H1 (cell line): ENCODE data around the gene ALLC. TPM values are rescaled to one million over a fixed set of nuclear protein-coding genes. Genes with fewer than 3 reads are reported as not detected.

Experiments
- CTCF ChIA-PET: fragments of 300-600 bp; sonication (Branson Sonifier 250); formaldehyde crosslinking; loops from one replicate; lab custom pipeline; 2021; ENCODE audit not compliant: partially characterized antibody; lab: Charles Lee
- POLR2A ChIA-PET: fragments of 300-600 bp; sonication (Branson Sonifier 250); formaldehyde crosslinking; loops from one replicate; lab custom pipeline; 2021; ENCODE audit warnings: inconsistent platforms; ENCODE audit not compliant: partially characterized antibody; lab: Charles Lee
- DNase-seq, 2 experiments: peaks; one replicate each; pipeline versions ENCODE4 v3.0.0 to v3.0.0-alpha.2; 2010 to 2022; ENCODE audit warnings: low spot score in 2 of 2, low read depth in 1 of 2, mixed read lengths in 1 of 2
- FAIRE-seq: peaks from 2 replicates; lab custom pipeline; 2011; peaks lifted over from hg19 to GRCh38; lab: Jason Lieb, UNC
- H2AFZ ChIP-seq: 2 replicates; pipeline ENCODE4 v1.8.1; 2012; ENCODE audit warnings: low read length, inconsistent platforms
- H2AK5ac ChIP-seq: 2 replicates; pipeline ENCODE4 v1.6.1; 2013; ENCODE audit warnings: low read depth, low read length
- H2BK120ac ChIP-seq: replicated peaks from 2 replicates; pipeline ENCODE3; 2013; ENCODE audit warnings: low read depth, low read length, inconsistent platforms
- H2BK12ac ChIP-seq: 2 replicates; pipeline ENCODE4 v1.6.1; 2013; ENCODE audit warnings: low read depth, low read length
- H2BK15ac ChIP-seq: 2 replicates; pipeline ENCODE4 v1.6.1; 2013; ENCODE audit warnings: low read length
- H2BK20ac ChIP-seq: 2 replicates; pipeline ENCODE4 v1.6.1; 2013; ENCODE audit warnings: low read length
- H2BK5ac ChIP-seq: 2 replicates; pipeline ENCODE4 v1.6.1; 2013; ENCODE audit warnings: low read depth, low read length
- H3K14ac ChIP-seq: 2 replicates; pipeline ENCODE4 v1.6.1; 2013; ENCODE audit warnings: inconsistent platforms; ENCODE audit not compliant: insufficient read length
- H3K18ac ChIP-seq: 2 replicates; pipeline ENCODE4 v1.6.1; 2013; ENCODE audit warnings: low read length; ENCODE audit errors: extremely low read depth
- H3K23ac ChIP-seq: 2 replicates; pipeline ENCODE4 v1.6.1; 2013; ENCODE audit warnings: inconsistent platforms; ENCODE audit not compliant: insufficient read length
- H3K23me2 ChIP-seq: 2 replicates; pipeline ENCODE4 v1.6.1; 2013; ENCODE audit warnings: low read depth, low read length
- H3K27ac ChIP-seq: 2 replicates; pipeline ENCODE4 v1.6.1; 2011; ENCODE audit warnings: low read depth, low read length, inconsistent platforms
- H3K27me3 ChIP-seq, 4 experiments: replicated peaks in 1 of 4; 1 replicate in 1 of 4; 2 replicates in 3 of 4; pipeline versions ENCODE4 v1.6.1 to v1.8.1; 2011 to 2013; ENCODE audit warnings: low read length in 3 of 4, mild to moderate bottlenecking in 3 of 4, inconsistent platforms in 2 of 4, mixed read lengths in 2 of 4, moderate library complexity in 1 of 4; ENCODE audit not compliant: control insufficient read depth in 3 of 4, insufficient read depth in 3 of 4; ENCODE audit errors: extremely low read depth in 1 of 4
- H3K36me3 ChIP-seq, 4 experiments: 2 replicates each; pipeline versions ENCODE4 v1.6.1 to v1.8.1; 2011 to 2013; ENCODE audit warnings: mild to moderate bottlenecking in 4 of 4, low read length in 3 of 4, moderate library complexity in 2 of 4, control low read depth in 1 of 4, inconsistent platforms in 1 of 4; ENCODE audit not compliant: insufficient read depth in 4 of 4, control insufficient read depth in 2 of 4
- H3K4ac ChIP-seq: replicated peaks from 2 replicates; pipeline ENCODE3; 2013; ENCODE audit warnings: low read length, low read depth, mixed read lengths, inconsistent platforms; ENCODE audit not compliant: insufficient read length
- H3K4me1 ChIP-seq, 4 experiments: replicated peaks in 1 of 4; 1 replicate in 1 of 4; 2 replicates in 3 of 4; pipeline versions ENCODE4 v1.6.1 to v1.8.1; 2011 to 2013; ENCODE audit warnings: low read length in 3 of 4, inconsistent platforms in 2 of 4, mixed read lengths in 1 of 4; ENCODE audit not compliant: insufficient read depth in 4 of 4, control insufficient read depth in 3 of 4
- H3K4me2 ChIP-seq, 2 experiments: 2 replicates each; pipeline versions ENCODE4 v1.6.1 to v1.8.1; 2011 to 2013; ENCODE audit warnings: low read depth in 2 of 2, low read length in 2 of 2, control low read depth in 1 of 2, inconsistent platforms in 1 of 2, mild to moderate bottlenecking in 1 of 2; ENCODE audit not compliant: insufficient read depth in 1 of 2
- H3K4me3 ChIP-seq, 4 experiments: fragments of 200-600, 300-600 bp in 1 of 4; sonication (generic), shearing (Covaris generic), sonication (Bioruptor Twin) in 1 of 4; 2 replicates each; pipeline versions ENCODE4 v1.5.1 to v1.8.1; 2011 to 2016; ENCODE audit warnings: low read length in 4 of 4, low read depth in 3 of 4, control low read depth in 2 of 4, inconsistent platforms in 2 of 4, mild to moderate bottlenecking in 2 of 4, mixed read lengths in 1 of 4, moderate library complexity in 1 of 4; ENCODE audit not compliant: insufficient read depth in 2 of 4; ENCODE audit errors: extremely low read depth in 1 of 4
- H3K56ac ChIP-seq: replicated peaks from 2 replicates; pipeline ENCODE3; 2013; ENCODE audit warnings: low read depth, mild to moderate bottlenecking, mixed read lengths, low read length, inconsistent platforms; ENCODE audit not compliant: insufficient read length
- H3K79me1 ChIP-seq: 2 replicates; pipeline ENCODE4 v1.6.1; 2013; ENCODE audit warnings: low read depth, low read length, control low read depth
- H3K79me2 ChIP-seq, 2 experiments: 2 replicates each; pipeline versions ENCODE4 v1.6.1 to v1.8.1; 2012 to 2013; ENCODE audit warnings: low read length in 2 of 2, mild to moderate bottlenecking in 2 of 2, inconsistent platforms in 1 of 2; ENCODE audit not compliant: insufficient read depth in 2 of 2, control insufficient read depth in 1 of 2
- H3K9ac ChIP-seq, 4 experiments: replicated peaks in 1 of 4; 1 replicate in 1 of 4; 2 replicates in 3 of 4; pipeline versions ENCODE4 v1.6.1 to v1.8.1; 2011 to 2013; ENCODE audit warnings: low read depth in 3 of 4, low read length in 3 of 4, control low read depth in 2 of 4, mild to moderate bottlenecking in 2 of 4, moderate library complexity in 2 of 4, inconsistent platforms in 1 of 4; ENCODE audit errors: extremely low read depth in 1 of 4
- H3K9me3 ChIP-seq, 2 experiments: 2 replicates each; pipeline versions ENCODE4 v1.6.1 to v1.8.1; 2012 to 2013; ENCODE audit warnings: mild to moderate bottlenecking in 2 of 2, moderate library complexity in 2 of 2, control low read depth in 1 of 2, inconsistent platforms in 1 of 2, low read depth in 1 of 2, low read length in 1 of 2, mixed read lengths in 1 of 2; ENCODE audit not compliant: insufficient read depth in 2 of 2
- H4K20me1 ChIP-seq, 2 experiments: replicated peaks in 1 of 2; 2 replicates each; pipeline versions ENCODE3 to v1.8.1; 2011 to 2013; ENCODE audit warnings: inconsistent platforms in 2 of 2, low read length in 2 of 2, mild to moderate bottlenecking in 1 of 2; ENCODE audit not compliant: insufficient read depth in 2 of 2, control insufficient read depth in 1 of 2
- H4K5ac ChIP-seq: 2 replicates; pipeline ENCODE4 v1.6.1; 2013; ENCODE audit warnings: low read length, low read depth, mixed read lengths, inconsistent platforms; ENCODE audit not compliant: insufficient read length
- H4K8ac ChIP-seq: 2 replicates; pipeline ENCODE4 v1.8.0; 2013; ENCODE audit warnings: mild to moderate bottlenecking, moderate library complexity, low read length, inconsistent platforms; ENCODE audit not compliant: insufficient read depth; ENCODE audit errors: extremely low read depth
- H4K91ac ChIP-seq: replicated peaks from 2 replicates; pipeline ENCODE3; 2013; ENCODE audit warnings: low read length, mixed read lengths, inconsistent platforms; ENCODE audit not compliant: insufficient read length
- CBX8 ChIP-seq: fragments of 300-800, 300-1000 bp; sonication (generic); IDR thresholded peaks from 2 replicates; pipeline ENCODE4 v1.7.1; 2016; ENCODE audit warnings: low read depth, low read length, borderline replicate concordance
- GTF2F1 ChIP-seq: IDR thresholded peaks from 2 replicates; pipeline ENCODE4 v1.6.1; 2012; ENCODE audit warnings: low read depth, low read length, improper control_type of control experiment, borderline replicate concordance
- JUND ChIP-seq: IDR thresholded peaks from 2 replicates; pipeline ENCODE4 v1.6.1; 2011; ENCODE audit warnings: mild to moderate bottlenecking, improper control_type of control experiment, low read length
- KDM4A ChIP-seq: IDR thresholded peaks from one replicate; pipeline ENCODE4 v1.7.1; 2012; ENCODE audit warnings: low read depth, mild to moderate bottlenecking, moderate library complexity, low read length, inconsistent platforms; ENCODE audit not compliant: severe bottlenecking
- RAD21 ChIP-seq, 2 experiments: IDR thresholded peaks in 1 of 2; conservative IDR thresholded peaks in 1 of 2; 2 replicates each; pipeline ENCODE4 v1.6.1; 2011; ENCODE audit warnings: low read depth in 2 of 2, low read length in 2 of 2, improper control_type of control experiment in 1 of 2, inconsistent platforms in 1 of 2, mild to moderate bottlenecking in 1 of 2, moderate library complexity in 1 of 2
- TAF1 ChIP-seq: IDR thresholded peaks from 2 replicates; pipeline ENCODE4 v1.6.1; 2011; ENCODE audit warnings: mild to moderate bottlenecking, low read depth, low read length
- WGBS, 2 experiments: shearing (Covaris generic) in 1 of 2; methylation state at CpG; one replicate each; pipeline versions ENCODE4 v1.1.6 to v1.1.7; 2013 to 2015; ENCODE audit warnings: low lambda C conversion rate in 2 of 2, mixed read lengths in 2 of 2, inconsistent platforms in 1 of 2, low coverage in 1 of 2, missing lambda C conversion rate in 1 of 2; ENCODE audit not compliant: insufficient replicate concordance in 2 of 2, insufficient coverage in 1 of 2, insufficient read length in 1 of 2; ENCODE audit errors: extremely low coverage in 1 of 2, missing lambda C conversion rate in 1 of 2; 5-methylcytosine and 5-hydroxymethylcytosine counted together
- polyA plus RNA-seq, 7 experiments: library from polyadenylated mRNA; depleted of rRNA in 3 of 7; stranded (reverse) in 5 of 7; unstranded in 2 of 7; fragments of >200 nt in 5 of 7; fragments of 200-250 nt in 2 of 7; gene quantifications; 1 replicate in 5 of 7; 2 replicates in 1 of 7; 4 replicates in 1 of 7; pipeline versions ENCODE4 v1.2.1 to v1.2.3, GENCODE V29; 2011 to 2013; ENCODE audit warnings: missing spikeins in 2 of 7, mixed read lengths in 2 of 7
- total RNA-seq: library from RNA; stranded (reverse); fragmentation: NEBNext Ultra II Directional; extraction: Animal tissue kit (Norgen Biotek cat#: 25700); gene quantifications from 2 replicates; pipeline ENCODE4 v1.2.1, GENCODE V29; 2021

ALLC gene
- total and polyA plus RNA-seq, 2 of the 8 experiments (the other 6 are each of a cell fraction or from before 2014, with no cell fraction given): not detected

DNA sequence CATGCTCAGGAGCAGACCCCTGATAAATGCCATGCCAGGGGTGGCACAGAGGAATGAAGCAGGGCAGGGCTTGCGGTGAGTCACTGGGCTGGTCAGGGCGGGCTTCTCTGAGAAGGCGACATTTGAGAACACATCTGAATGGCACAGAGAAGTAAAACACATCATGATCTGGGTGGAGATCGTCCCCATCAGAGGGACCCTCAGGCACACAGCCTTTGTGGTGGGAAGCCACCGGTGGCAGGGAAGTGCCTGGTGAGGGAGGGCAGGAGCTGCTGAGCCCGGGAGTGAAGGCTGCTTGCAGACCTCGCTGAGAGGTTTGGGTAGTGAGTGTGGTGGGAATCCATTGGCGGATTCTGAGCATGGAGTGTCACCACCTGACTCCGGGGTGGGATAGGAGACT, 89.8 kb downstream of the ALLC start:
- Histone ChIP-seq H3K4me3 (no peak overlapping the region), H3K4me1 (no peaks in the 10 kb centered on the region), H3K4ac (peak overlapping the region; percentile 14), H3K79me1 (no peaks in the 10 kb centered on the region), H3K27ac (no peak overlapping the region), H3K23ac (no peak overlapping the region), H4K8ac (no peak overlapping the region), H3K27me3 (no peaks in the 10 kb centered on the region)
- no peak for FAIRE-seq
- TF ChIP-seq RAD21 (IDR thresholded peaks at IDR 0.05 in 1 of 2, conservative IDR thresholded peaks at IDR 0.05 in 1 of 2; ENCODE audit: low read depth in 2 of 2, low read length in 2 of 2) (no peak), JUND (no peak), CBX8 (no peak), TAF1 (no peak), KDM4A (no peak), GTF2F1 (no peak)
- TF ChIP-seq, all 59 proteins: peak for 0
- Histone ChIP-seq H3K9me3 (no peaks in the 10 kb centered on the region), H3K79me2 (no peaks in the 10 kb centered on the region), H3K14ac (no peak overlapping the region), H2BK15ac (no peak overlapping the region), H2BK12ac (no peak overlapping the region), H4K20me1 (no peaks in the 10 kb centered on the region), H4K5ac (no peak overlapping the region), H4K91ac (no peak overlapping the region), H3K56ac (no peak overlapping the region), H3K36me3 (no peaks in the 10 kb centered on the region), H3K4me2 (no peak overlapping the region), H2BK20ac (no peak overlapping the region), H2BK120ac (no peak overlapping the region), H3K9ac (no peak overlapping the region), H2AFZ (no peak overlapping the region), H2BK5ac (no peak overlapping the region), H2AK5ac (no peak overlapping the region), H3K18ac (no peak overlapping the region), H3K23me2 (no peaks in the 10 kb centered on the region; the same call in 1 of the 2 replicates)
- POLR2A ChIA-PET: no interaction called here
- CTCF ChIA-PET: interaction anchor here (0.6 to 2.9 kb wide), 4 partner anchors 11 to 78 kb away, joined by 3 to 10 read pairs (median 4); no protein-coding TSS in a partner anchor
- DNase-seq: no peak
- WGBS, 2 experiments: 89% methylated on average over 9 of the region's 9 CpGs; no CpG with 5 or more reads in 1 of the 2 experiments
